Myocyte (in vitro differentiated cells): Measurements from ENCODE around the gene TMEM132D. TPM values are rescaled to one million over a fixed set of nuclear protein-coding genes. Genes with fewer than 3 reads are reported as not detected.
"Not testable (repeated sequence)": the region's sequence is repeated elsewhere in the genome, so short reads cannot be mapped to it uniquely, and the experiment has no call there.

Source experiments
- DNase-seq: peaks from one replicate; pipeline ENCODE4 v3.0.0-alpha.2; 2012; ENCODE audit warnings: low read depth
- polyA plus RNA-seq: library from polyadenylated mRNA; unstranded; fragments of >200 nt; gene quantifications from one replicate; pipeline ENCODE4 v1.2.1, GENCODE V29; 2012; ENCODE audit warnings: missing spikeins
- total RNA-seq: library from RNA; depleted of rRNA; stranded (reverse); fragments of >200 nt; gene quantifications from 2 replicates; pipeline ENCODE4 v1.2.3, GENCODE V29; 2014

Gene TMEM132D
- not detected in 2 replicates for total RNA-seq
- not detected for polyA plus RNA-seq

DNA sequence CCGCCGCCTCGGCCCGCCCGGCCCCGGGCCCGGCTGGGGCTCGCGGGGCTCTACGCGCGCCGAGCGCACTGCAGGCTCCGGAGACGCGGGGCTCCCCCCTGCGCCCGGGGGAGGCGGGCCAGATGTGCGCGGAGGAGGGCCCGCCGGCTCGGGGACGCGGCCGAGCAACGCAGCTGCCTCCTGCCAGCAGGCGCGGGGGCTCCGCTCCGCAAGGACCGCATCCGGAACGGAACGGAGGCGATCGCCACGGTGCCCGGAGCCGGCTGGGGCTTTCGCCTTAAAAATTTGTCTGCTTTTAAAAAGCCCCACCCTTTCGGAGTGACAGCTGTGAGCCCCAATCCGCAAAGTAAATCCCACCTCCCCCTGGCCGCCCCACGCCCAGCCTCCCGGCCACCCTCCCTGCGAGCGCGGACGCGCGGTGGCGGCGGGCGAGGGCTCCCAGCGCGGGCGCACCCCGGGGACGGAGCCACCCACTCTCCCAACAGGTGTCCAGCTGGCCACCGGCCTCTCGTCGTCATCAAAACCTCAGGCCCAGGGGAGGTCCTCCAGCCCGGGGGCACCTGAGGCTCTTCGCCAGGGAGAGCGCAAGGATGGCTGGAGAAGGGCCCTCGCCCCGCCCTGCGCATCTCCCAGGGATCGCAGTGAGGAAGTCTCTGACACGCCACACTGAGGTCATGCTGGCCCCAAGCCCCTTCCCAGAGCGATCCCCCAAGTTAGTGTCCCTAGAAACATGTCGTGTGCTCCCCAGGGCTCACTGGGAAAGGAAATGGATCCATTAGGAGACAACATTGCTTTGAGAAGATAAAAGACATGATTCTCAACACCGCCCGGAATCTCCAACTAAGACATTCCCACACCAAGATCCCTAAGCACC is at the start of gene TMEM132D:
Gene TMEM132D, minus strand, starts transcription at position 70 of the 874 bp plus-strand sequence.
- no peak for DNase-seq

DNA sequence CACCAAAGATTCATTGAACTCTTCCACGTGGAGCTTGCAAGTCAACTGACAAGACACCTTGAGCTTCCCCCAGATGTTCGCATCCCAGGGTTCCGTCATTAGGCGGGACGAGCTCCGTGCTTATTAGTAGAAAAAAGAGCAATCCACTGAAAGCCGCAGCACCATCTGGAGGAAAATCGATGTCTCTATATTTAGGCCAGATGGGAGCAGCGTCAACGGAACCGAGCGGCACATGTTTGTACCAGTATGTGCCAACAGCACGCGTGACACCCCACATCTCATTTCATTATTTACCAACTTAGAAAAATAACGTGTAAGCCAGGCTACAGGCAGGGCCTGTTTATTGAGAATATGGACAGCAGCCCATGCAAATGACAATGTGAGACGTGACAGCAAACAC is 45.8 kb upstream of the TMEM132D start:
- DNase-seq: no peak

DNA sequence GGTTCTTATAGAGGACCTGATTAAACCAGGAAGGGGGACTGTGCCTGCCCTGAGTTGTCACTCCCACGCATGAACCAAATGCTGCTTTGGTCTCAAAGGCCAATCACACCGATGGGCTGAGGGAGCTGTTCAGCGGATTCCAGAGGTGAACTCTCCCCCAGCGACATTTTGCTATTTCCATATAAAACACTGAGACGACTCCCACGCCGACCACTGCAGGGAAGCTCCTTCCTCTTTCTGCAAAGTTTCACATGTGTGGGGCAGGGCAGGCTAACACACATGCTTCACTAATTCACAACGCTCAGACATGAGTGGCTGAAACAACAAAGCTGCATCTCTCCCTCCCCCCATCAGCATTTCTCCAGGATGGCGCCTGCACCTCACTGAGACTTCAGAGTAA is 37.8 kb upstream of the TMEM132D start:
- DNase-seq: no peak

- DNase-seq: no peak
Measured at GRCh38 chr12:129938089-129938488, 34.3 kb upstream of the TMEM132D start.

GRCh38 chr12:129937426-129937825 is 33.6 kb upstream of the TMEM132D start:
- DNase-seq: no peak

DNA sequence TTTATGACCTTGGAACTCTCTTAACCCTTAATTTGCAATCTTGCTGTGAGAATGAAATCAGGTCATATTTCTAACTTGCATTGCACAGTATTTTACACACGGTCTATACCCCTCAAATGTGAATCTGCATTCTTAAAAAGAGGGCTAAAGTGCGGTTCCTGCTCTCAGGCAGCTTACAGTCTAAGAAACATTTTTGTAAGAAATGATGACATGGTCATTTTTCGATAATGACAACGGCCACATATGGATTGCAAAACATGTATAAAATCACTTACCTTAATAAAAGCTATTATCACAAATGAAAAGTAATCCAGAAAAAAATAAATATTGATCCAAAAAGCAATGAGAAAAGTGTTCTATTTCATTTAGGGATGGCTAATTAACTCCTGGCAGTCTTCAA is 24.8 kb upstream of the TMEM132D start:
- DNase-seq: no peak

GRCh38 chr12:129927316-129927900 is 23.6 kb upstream of the TMEM132D start:
- no peak for DNase-seq

GRCh38 chr12:129911428-129912049 is 7.7 kb upstream of the TMEM132D start:
- no peak for DNase-seq

DNA sequence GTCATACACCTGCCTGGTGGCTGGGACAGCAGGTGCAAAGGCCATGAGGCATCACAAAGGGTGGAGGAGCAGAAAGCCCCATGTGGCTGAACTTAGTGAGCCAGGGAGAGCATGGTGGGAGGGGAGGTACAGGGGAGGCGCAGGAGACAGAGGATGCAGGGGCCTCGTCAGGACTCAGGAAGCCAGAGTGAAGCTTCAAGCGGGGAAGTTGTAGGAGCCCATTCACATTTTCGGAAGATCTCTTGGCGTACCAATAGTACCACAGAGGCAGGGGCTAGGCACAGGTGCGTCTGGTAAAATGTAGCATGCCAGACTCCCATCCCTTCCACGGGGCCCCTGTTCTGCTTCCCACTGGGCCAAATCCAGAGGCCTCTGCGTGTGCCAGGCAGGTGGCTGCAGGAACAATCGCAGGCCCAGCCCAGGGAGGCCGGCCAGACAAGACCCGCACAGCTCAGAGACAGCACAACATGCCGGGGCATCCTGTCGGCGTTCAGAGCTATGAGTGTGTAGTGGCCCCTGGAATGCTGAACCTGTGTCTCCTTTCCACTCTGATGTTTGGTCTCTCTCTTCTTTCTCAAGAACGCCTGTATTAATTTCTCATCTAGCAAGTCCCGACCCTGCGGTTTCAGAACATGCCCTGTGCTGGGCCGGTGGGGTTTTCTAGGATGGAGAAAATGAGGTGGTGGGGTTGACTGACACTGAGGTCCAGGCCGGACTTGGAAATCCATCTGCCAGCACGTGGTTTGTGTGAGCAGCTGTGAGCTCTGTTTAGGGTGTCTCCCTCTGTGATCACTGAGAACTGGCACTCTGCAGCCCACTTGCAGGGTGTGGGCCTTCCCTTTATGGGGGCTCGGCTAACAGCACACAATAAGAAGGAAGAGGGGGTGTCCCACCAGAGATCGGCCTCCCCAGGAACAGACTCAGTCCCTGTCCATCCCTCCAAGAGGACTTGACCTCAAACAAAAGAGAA is 5.5 kb upstream of the TMEM132D start:
- no peak for DNase-seq

DNA sequence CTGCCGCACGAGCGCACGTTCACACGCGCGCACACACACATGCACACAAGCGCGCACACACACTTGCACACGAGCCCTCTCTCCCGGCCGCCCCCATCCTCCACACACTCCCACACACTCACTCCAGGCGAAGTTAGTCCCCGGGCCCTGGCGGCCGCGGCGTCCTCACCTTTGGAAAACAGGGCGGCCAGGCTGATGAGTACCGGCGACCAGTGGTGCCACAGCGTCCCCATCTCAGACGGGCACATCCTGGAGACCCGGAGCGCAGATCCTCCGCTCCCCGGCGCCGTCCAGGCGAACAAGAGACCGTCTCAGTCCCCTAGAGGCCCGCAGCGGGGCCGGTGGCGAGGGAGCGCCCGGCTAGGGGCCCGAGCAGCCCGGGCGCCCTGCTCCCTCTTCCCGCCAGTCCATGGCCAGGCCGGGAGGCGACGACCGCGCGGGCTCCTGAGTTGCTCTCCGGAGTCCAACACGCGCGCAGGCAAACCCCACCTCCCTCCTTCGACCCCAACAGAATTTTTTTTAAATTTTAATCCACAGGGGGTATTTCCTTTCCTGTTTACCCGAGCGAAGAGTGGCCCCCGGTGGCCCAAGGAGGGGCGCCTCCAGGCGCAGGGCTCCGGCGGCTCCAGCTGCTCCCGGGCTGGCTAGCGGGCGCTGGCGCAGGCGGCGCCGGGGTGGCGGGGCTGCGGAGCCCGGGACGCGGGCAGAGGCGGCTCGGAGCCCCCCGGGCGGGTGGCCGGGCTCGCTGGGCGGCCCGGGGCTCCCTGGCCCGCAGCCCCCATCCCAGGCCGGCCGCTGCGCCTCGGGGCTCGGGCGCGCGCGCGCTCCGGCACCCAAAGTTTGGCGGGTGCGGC is 506 bp downstream of the TMEM132D start:
- no peak for DNase-seq

GRCh38 chr12:129902371-129903091 is 1.3 kb downstream of the TMEM132D start:
- DNase-seq: no peak

DNA sequence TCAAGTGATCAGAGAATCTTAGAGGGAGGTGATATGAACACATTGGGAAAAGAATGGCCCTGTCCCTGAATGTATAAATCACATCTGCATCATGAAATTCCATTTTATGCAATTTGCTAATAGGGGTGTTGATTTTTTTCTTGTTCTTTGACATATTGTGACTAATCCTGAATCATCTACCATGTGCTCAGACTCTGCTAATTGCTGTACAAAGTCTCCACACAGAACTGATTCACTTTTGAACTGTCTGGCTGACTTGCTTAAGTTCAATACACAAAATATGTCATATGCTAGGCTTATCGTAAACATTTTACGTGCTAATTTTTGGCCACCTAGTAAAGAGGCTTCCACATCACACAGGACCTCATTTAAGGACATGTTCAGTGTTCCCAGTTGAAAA is 2.6 kb downstream of the TMEM132D start:
- no peak for DNase-seq

DNA sequence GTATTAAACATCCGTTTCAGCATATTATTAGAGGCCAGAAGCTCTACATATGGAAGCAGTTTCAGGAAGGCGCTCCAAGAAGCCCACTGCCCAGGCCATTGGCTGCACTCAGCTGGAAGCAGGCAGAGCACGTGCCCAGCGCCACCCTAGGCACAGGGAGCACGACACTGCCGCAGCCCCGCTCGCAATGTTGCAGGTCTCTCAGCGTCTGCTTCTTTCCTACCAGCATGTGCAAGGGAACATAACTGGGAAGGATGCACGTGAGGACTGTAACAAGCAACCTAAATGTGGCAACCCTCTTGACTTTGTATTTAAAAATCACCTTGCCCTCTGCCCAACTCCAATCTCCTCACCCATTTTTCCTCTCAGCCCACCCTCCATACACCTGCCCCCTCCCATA is 3.5 kb downstream of the TMEM132D start:
- no peak for DNase-seq

- DNase-seq: not testable (repeated sequence)
Measured at GRCh38 chr12:129899045-129899444, 4.8 kb downstream of the TMEM132D start.

GRCh38 chr12:129893691-129894090 is 10.1 kb downstream of the TMEM132D start:
- no peak for DNase-seq

DNA sequence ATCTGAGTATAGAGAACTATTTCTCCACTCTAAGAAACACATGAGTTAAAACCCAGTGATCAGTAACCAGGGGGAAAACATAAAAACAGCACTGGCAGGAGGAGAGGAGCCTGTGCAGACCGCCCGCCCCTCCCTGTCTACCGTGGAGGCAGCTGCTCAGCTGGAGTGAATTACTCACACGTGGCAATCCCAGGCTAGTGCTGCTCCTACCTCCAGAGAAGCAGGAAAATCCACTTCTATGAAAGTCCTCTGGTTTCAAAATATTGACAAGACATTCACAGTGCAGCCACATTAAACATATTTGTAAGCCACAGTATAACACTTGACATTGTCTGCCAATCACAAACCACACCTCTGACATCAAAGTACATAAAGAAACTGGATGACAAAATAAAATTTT is 16.7 kb downstream of the TMEM132D start:
- DNase-seq: no peak

- no peak for DNase-seq
Measured at GRCh38 chr12:129886541-129886940, 17.3 kb downstream of the TMEM132D start.

- DNase-seq: no peak
Measured at GRCh38 chr12:129885287-129885686, 18.5 kb downstream of the TMEM132D start.

- DNase-seq: no peak
Measured at GRCh38 chr12:129877411-129877810, 26.4 kb downstream of the TMEM132D start.

- no peak for DNase-seq
Measured at GRCh38 chr12:129873833-129874208, 30.0 kb downstream of the TMEM132D start.
